GM18907 (cell line): ENCODE data around the gene NMS.
"Not testable (repeated sequence)": the region's sequence is repeated elsewhere in the genome, so short reads cannot be mapped to it uniquely, and the experiment has no call there.

Experiments
- ATAC-seq: cut with Tn5 transposase; IDR thresholded peaks from one replicate; pipeline ENCODE4 v1.9.1; 2021; ENCODE audit warnings: mild to moderate bottlenecking, moderate library complexity; ENCODE audit not compliant: unreplicated experiment

NMS gene, protein sequence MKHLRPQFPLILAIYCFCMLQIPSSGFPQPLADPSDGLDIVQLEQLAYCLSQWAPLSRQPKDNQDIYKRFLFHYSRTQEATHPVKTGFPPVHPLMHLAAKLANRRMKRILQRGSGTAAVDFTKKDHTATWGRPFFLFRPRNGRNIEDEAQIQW

GRCh38 chr2:100470182-100470581, at the start of gene NMS:
Gene NMS, plus strand, starts transcription at chr2:100470482. Its CDS starts 7 bp downstream, at chr2:100470489.
- ATAC-seq: no peak

- ATAC-seq: no peak
Measured at GRCh38 chr2:100422320-100423055, 47.8 kb upstream of the NMS start.

DNA sequence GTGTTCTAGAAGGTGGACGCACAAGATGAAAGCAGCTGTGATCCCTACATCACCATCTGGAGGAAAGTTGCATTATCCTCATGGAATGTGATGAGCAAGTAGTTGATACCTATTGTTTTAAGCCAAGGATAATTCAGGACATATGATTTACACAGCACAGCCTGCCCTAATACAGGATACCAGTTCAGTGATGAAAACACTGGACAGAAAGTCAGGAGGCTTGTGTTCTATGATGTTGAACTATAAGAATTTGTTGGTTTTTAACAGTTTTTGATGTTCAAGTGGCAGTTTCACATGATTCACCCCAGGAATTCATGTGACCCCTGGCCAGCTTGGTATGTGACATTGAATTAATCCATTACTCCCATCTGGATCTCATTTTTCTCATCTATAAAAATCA, 46.7 kb upstream of the NMS start:
- ATAC-seq: no peak

DNA sequence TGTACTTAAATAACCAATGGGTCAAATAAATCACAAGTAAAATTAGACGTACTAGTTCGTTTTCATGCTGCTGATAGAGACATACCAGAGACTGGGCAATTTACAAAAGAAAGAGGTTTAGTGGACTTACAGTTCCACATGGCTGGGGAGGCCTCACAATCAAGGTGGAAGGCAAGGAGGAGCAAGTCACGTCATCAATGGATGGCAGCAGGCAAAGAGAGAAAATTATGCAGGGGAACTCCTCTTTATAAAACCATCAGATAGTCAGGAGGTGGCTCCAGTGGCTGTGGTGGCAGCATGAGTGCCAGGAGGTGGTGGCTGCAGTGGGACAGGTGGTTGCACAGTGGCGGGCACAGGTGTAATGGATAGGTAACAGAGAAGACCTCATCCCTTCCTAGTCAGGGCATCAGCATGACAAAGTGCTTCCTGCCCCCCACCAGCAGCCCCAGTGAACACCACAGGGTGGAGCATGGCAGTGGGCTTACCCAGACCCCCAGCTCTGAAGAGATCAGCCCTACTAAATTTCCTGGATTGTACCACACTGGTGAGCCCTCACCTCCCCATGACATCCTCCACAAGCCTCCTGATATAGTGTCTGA, 45.9 kb upstream of the NMS start:
- no peak for ATAC-seq

DNA sequence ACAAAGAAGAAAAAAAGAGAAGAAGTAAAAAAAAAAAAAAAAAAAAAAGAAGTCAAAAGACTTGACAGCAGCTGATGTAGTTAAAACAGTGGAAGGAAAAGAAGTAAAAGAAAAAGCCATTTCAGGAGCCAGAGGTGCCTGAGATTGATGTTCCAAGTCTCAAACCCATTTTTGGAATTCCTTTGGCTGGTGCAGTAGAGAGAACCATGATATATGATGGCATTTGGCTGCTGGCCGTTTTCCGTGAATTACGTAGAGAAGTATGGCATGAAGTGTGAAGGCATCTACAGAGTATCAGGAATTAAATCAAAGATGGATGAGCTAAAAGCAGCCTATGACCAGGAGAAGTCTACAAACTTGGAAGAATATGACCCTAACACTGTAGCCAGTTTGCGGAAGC, 45.2 kb upstream of the NMS start:
- ATAC-seq: no peak

DNA sequence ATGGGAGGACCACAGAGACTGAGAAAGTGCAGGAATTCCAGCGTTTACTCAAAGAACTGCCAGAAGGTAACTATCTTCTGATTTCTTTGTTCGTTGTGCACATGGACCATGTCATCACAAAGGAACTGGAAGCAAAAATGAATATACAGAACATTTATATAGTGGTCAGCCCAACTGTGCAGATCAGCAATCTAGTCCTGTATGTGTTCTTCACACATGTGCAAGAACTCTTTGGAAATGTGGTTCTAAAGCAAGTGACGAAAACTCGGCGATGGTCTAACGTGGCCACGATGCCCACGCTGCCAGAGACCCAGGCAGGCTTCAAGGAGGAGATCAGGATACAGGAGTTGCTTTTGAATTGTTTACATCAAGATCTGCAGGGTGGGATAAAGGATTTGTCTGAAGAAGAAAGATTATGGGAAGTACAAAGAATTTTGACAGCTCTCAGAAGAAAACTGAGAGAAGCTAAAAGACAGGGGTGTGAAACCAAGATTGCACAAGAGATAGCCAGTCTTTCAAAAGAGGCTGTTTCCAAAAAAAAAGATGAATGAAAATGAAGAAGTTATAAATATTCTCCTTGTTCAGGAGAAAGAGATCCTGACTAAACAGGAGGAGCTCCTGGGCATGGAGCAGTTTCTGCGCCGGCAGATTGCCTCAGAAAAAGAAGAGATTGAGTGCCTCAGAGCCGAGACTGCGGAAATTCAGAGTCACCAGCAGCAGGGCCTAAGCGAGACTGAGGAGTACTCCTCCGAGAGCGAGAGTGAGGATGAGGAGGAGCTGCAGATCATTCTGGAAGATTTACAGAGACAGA, 44.5 kb upstream of the NMS start:
- ATAC-seq: no peak

- no peak for ATAC-seq
Measured at GRCh38 chr2:100426384-100426720, 43.9 kb upstream of the NMS start.

DNA sequence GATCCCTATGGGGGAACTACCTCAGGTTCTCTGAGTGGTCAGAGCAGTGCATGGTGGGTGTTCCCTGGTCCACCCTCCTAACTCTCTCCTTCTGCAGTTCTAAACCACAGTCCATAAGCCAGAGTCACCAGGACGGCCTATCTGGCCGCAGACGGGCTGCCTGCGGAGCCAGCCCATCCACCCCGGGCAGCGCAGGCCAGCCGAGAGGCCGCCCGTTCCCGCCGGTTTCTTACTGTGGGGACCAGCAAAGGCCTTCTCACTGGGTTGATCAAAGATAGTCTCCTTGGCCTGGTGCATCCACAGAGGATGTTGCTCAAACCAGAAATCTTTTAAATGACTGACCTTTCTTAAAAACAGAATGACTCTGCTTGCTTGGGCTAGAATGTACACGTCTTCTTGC, 43.2 kb upstream of the NMS start:
- ATAC-seq: no peak

GRCh38 chr2:100427627-100428258, 42.5 kb upstream of the NMS start:
- no peak for ATAC-seq

DNA sequence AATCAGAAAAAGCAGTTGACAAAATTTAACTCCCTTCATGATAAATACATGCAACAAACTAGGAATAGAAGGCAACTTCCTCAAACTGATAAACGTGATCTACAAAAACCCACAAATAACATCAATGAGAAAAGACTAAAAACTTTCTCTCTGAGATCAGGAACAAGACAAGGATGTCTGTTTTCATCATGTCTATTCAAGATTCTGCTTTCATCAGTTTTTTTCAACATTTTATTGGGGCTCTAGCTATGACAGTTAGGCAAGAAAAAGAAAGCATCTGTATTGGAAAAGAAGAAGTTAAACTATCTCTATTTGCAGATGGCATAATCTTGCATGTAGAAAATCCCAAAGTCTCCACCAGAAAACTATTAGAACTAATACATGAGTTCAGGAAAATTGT, 40.6 kb upstream of the NMS start:
- no peak for ATAC-seq

GRCh38 chr2:100437751-100438150, 32.5 kb upstream of the NMS start:
- no peak for ATAC-seq

GRCh38 chr2:100446696-100447095, 23.6 kb upstream of the NMS start:
- ATAC-seq: no peak

- no peak for ATAC-seq
Measured at GRCh38 chr2:100451092-100451491, 19.2 kb upstream of the NMS start.

- ATAC-seq: no peak
Measured at GRCh38 chr2:100451734-100452133, 18.5 kb upstream of the NMS start.

- no peak for ATAC-seq
Measured at GRCh38 chr2:100453853-100454252, 16.4 kb upstream of the NMS start.

- ATAC-seq: not testable (repeated sequence)
Measured at GRCh38 chr2:100456357-100456756, 13.9 kb upstream of the NMS start.

DNA sequence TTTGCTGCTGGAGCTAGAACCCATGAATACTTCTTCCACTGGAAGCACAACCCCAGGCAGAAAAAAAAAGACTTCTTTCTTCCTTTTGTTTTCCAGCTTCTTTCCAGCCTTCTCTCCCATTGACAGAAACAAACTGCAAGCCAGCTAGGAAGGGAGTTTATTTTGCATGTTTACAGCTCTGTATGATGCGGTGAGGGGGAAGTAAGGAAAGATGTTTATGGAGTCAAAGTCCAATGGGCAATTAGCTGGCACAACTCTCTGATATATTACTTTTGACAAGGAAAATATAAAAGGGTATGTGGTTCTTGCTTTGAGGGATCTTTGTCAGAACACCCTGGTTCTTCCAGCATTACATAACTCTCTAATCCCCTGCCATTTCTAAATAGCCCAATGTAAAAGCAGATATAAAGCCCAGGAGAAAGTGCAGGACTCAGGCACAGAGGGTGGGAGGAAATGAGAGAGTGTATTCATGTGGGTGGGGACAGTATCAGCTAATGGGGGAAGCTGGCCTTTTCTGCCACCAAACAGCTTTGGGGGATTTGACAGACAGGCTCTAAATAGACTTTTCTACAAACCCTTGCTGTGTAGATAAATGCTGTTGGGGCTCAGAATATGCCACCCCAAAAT, 9.3 kb upstream of the NMS start:
- ATAC-seq: no peak

DNA sequence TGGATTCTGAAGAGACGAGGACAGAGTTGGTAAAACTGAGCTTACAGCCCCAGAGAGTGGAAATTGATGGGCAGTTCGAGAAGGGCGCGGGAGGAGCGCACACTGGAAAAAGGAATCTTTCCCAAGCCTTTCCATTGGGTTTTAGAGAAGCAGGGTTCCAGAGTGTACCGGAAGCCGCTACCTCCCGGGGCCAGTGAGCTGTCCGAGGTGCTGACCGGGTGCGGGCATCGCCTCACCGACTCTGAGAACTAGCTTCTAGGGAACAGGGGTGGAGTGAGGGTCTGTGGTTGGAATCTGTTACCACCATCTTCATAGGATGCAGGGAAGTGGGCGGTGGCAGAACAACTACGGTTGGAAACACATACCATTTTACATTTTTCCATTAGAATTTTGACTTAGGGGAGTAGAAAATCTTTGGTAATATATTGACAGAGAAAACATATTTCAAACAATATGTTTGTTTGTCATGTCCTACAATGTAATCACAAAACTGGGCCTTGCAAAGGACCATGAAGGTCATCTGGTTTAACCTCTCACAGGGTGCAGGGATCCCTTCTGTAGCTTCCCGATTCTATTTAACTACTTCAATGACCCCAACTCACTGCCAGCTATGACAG, 724 bp downstream of the NMS start:
- no peak for ATAC-seq

GRCh38 chr2:100476606-100477005, 6.3 kb downstream of the NMS start:
- no peak for ATAC-seq

DNA sequence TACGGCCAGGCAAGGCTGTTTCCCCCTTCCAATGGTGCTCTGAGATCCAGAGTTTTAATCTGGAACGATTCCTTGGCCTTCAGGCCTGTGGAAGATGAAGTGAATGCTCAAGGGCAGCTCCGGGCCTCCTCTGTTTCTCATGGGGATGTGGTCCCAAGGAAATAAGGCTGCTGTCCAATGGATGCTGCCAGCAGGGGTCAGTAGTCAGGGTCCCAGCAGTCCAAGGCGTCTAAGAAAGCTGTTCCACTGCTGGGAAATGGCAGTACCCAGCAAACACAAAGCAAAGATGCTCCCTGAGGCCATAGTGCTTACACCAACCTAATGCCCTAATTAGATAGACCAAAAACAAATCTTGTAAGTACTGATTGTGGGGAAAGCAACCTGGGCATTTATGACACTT, 12.5 kb downstream of the NMS start:
- ATAC-seq: no peak
